ENCODE data around the gene VWA8.

GRCh38 chr13:41713405-41713804 is 247.5 kb downstream of the VWA8 start:
- no peak for TF ChIP-seq POLR2A (IDR thresholded peaks at IDR 0.05)
- TF ChIP-seq POLR2AphosphoS5 (IDR thresholded peaks at IDR 0.05), result no peak
- TF ChIP-seq CTCF (IDR thresholded peaks at IDR 0.05 in 8 of 11, conservative IDR thresholded peaks at IDR 0.05 in 3 of 11), result no peak
